WTC11 (cell line): ENCODE results near the gene ZBTB16.

Experiments used
- TF ChIP-seq, protein P1 (sequence below): fragments of 250-450 bp; sonication (Bioruptor Pico); IDR thresholded peaks from 2 replicates; pipeline ENCODE4 v2.1.2; 2022; ENCODE audit warnings: mild to moderate bottlenecking, moderate library complexity
- TF ChIP-seq, protein P2 (sequence below): sonication (generic); formaldehyde crosslinking; IDR thresholded peaks from 2 replicates; pipeline ENCODE4 v1.8.1; 2023; ENCODE audit warnings: mild to moderate bottlenecking, missing genetic modification reagents, moderate library complexity
- TF ChIP-seq, protein P3 (sequence below): sonication (generic); formaldehyde crosslinking; conservative IDR thresholded peaks from 2 replicates; pipeline ENCODE4 v1.8.1; 2022; ENCODE audit warnings: mild to moderate bottlenecking, missing genetic modification reagents
- TF ChIP-seq, protein P4 (sequence below): fragments of 200-600 bp; IDR thresholded peaks from 2 replicates; pipeline ENCODE4 v1.8.0; 2022; ENCODE audit warnings: antibody characterized with exemption

DNA sequence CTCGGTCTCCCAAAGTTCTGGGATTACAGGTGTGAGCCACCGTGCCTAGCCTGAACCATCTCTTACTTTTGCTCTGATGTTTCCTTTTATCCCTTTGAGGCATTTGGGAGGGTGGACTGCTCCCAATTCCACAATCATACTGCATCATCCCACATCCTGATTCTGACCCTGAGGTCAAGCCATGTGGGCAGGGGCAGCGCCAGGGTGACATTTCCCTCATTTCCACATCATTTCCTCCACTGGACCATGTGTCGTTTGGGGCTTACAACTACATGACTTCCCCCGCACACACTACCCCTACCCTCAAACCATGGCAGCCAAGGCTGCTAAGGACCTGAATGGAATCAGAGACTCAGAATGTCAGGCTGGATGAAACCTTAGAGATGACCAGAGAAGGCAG, 26.4 kb upstream of the ZBTB16 start:
- TF ChIP-seq, protein P1, sequence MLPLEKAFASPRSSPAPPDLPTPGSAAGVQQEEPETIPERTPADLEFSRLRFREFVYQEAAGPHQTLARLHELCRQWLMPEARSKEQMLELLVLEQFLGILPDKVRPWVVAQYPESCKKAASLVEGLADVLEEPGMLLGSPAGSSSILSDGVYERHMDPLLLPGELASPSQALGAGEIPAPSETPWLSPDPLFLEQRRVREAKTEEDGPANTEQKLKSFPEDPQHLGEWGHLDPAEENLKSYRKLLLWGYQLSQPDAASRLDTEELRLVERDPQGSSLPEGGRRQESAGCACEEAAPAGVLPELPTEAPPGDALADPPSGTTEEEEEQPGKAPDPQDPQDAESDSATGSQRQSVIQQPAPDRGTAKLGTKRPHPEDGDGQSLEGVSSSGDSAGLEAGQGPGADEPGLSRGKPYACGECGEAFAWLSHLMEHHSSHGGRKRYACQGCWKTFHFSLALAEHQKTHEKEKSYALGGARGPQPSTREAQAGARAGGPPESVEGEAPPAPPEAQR (CRISPR knock-in tag) = no peak
- TF ChIP-seq, protein P2, sequence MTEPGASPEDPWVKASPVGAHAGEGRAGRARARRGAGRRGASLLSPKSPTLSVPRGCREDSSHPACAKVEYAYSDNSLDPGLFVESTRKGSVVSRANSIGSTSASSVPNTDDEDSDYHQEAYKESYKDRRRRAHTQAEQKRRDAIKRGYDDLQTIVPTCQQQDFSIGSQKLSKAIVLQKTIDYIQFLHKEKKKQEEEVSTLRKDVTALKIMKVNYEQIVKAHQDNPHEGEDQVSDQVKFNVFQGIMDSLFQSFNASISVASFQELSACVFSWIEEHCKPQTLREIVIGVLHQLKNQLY (CRISPR knock-in tag) = no peak
- TF ChIP-seq, protein P3, sequence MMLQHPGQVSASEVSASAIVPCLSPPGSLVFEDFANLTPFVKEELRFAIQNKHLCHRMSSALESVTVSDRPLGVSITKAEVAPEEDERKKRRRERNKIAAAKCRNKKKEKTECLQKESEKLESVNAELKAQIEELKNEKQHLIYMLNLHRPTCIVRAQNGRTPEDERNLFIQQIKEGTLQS (CRISPR knock-in tag) = no peak
- TF ChIP-seq, protein P4, sequence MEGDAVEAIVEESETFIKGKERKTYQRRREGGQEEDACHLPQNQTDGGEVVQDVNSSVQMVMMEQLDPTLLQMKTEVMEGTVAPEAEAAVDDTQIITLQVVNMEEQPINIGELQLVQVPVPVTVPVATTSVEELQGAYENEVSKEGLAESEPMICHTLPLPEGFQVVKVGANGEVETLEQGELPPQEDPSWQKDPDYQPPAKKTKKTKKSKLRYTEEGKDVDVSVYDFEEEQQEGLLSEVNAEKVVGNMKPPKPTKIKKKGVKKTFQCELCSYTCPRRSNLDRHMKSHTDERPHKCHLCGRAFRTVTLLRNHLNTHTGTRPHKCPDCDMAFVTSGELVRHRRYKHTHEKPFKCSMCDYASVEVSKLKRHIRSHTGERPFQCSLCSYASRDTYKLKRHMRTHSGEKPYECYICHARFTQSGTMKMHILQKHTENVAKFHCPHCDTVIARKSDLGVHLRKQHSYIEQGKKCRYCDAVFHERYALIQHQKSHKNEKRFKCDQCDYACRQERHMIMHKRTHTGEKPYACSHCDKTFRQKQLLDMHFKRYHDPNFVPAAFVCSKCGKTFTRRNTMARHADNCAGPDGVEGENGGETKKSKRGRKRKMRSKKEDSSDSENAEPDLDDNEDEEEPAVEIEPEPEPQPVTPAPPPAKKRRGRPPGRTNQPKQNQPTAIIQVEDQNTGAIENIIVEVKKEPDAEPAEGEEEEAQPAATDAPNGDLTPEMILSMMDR = no peak
